Right lobe of liver (tissue), 4 donors: ENCODE measurements around the gene SRPK2.

Source experiments
- POLR2A ChIP-seq: fragments of 450-650 bp; IDR thresholded peaks from one replicate; pipeline ENCODE4 v1.6.1; 2017; ENCODE audit warnings: antibody characterized with exemption, mild to moderate bottlenecking
- TF ChIP-seq, protein P1 (sequence below), 4 donors: fragments of 200-600 bp in 3 of 4; fragments of 450-650 bp in 1 of 4; IDR thresholded peaks; one replicate each; pipeline versions ENCODE4 v1.5.1 to v1.8.0; 2016 to 2022; ENCODE audit warnings: antibody characterized with exemption in 4 of 4, mild to moderate bottlenecking in 2 of 4
- donor health status: DM: no; HTN: no; CAD: no.
- donor health status: DM: no; HTN: no; CAD: no.
- donor health status: DM: no; HTN: yes; CAD: no.

GRCh38 chr7:105212212-105212611, 176.5 kb downstream of the SRPK2 start:
- no peak for TF ChIP-seq POLR2A
- TF ChIP-seq, protein P1, sequence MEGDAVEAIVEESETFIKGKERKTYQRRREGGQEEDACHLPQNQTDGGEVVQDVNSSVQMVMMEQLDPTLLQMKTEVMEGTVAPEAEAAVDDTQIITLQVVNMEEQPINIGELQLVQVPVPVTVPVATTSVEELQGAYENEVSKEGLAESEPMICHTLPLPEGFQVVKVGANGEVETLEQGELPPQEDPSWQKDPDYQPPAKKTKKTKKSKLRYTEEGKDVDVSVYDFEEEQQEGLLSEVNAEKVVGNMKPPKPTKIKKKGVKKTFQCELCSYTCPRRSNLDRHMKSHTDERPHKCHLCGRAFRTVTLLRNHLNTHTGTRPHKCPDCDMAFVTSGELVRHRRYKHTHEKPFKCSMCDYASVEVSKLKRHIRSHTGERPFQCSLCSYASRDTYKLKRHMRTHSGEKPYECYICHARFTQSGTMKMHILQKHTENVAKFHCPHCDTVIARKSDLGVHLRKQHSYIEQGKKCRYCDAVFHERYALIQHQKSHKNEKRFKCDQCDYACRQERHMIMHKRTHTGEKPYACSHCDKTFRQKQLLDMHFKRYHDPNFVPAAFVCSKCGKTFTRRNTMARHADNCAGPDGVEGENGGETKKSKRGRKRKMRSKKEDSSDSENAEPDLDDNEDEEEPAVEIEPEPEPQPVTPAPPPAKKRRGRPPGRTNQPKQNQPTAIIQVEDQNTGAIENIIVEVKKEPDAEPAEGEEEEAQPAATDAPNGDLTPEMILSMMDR (IDR thresholded peaks at IDR 0.05): no peak
